GOT3 (cell line): ENCODE results near the gene AKAIN1.

ENCODE experiments used
- DNase-seq: peaks from one replicate; lab custom pipeline; 2025; ENCODE audit warnings: mixed read lengths; lab: John Stamatoyannopoulos, UW

Gene AKAIN1

GRCh38 chr18:5093902-5094301 lies 103.2 kb downstream of the AKAIN1 start:
- DNase-seq = no peak
